SK-N-SH (cell line): Measurements from ENCODE around the gene ATL3. TPM values are rescaled to one million over a fixed set of nuclear protein-coding genes. Genes with fewer than 3 reads are reported as not detected.

ENCODE experiments used
- CTCF ChIA-PET: fragments of 300-600, 350-600 bp; formaldehyde crosslinking; extraction: SDS; loops from one replicate; lab custom pipeline; 2021; lab: Yijun Ruan, JAX
- POLR2A ChIA-PET: fragments of 350-600 bp; sonication (Branson Sonifier 250); formaldehyde crosslinking; extraction: SDS; loops from one replicate; lab custom pipeline; 2020; ENCODE audit warnings: antibody characterized with exemption, inconsistent platforms; lab: Yijun Ruan, JAX
- DNase-seq: peaks from one replicate; pipeline ENCODE4 v3.0.0; 2012
- H2AFZ ChIP-seq: fragments of 200-600 bp; sonication (generic); 2 replicates; pipeline ENCODE4 v1.8.1; 2016; ENCODE audit warnings: antibody characterized with exemption, mild to moderate bottlenecking, low read depth
- H3F3A ChIP-seq: fragments of 200-600 bp; sonication (generic); replicated peaks from 2 replicates; pipeline ENCODE3; 2016; ENCODE audit warnings: antibody characterized with exemption, mild to moderate bottlenecking; ENCODE audit not compliant: insufficient read depth
- H3K27ac ChIP-seq, 2 experiments: fragments of 200-500 bp in 1 of 2; fragments of 200-600 bp in 1 of 2; sonication (Bioruptor generic) in 1 of 2; sonication (generic), shearing (Covaris generic) in 1 of 2; 2 replicates each; pipeline versions ENCODE4 v1.5.1 to v1.6.1; 2014 to 2016; ENCODE audit warnings: low read depth in 2 of 2, inconsistent platforms in 1 of 2, low read length in 1 of 2, mild to moderate bottlenecking in 1 of 2, mixed read lengths in 1 of 2
- H3K27me3 ChIP-seq: fragments of 200-600 bp; sonication (generic), shearing (Covaris generic); 2 replicates; pipeline ENCODE4 v1.6.1; 2016; ENCODE audit warnings: mixed run types; ENCODE audit not compliant: insufficient read depth
- H3K36me3 ChIP-seq, 2 experiments: fragments of 200-500 bp in 1 of 2; fragments of 200-600 bp in 1 of 2; sonication (Bioruptor generic) in 1 of 2; sonication (generic) in 1 of 2; replicated peaks in 1 of 2; 2 replicates each; pipeline versions ENCODE3 to v1.5.1; 2014 to 2016; ENCODE audit warnings: low read length in 1 of 2, mild to moderate bottlenecking in 1 of 2; ENCODE audit not compliant: insufficient read depth in 2 of 2, control insufficient read depth in 1 of 2
- H3K4me1 ChIP-seq, 2 experiments: fragments of 200-500 bp in 1 of 2; fragments of 200-600 bp in 1 of 2; sonication (Bioruptor generic) in 1 of 2; sonication (generic), shearing (Covaris generic) in 1 of 2; 2 replicates each; pipeline versions ENCODE4 v1.5.1 to v1.6.1; 2014 to 2016; ENCODE audit warnings: low read depth in 1 of 2, low read length in 1 of 2, mixed run types in 1 of 2; ENCODE audit not compliant: insufficient read depth in 2 of 2, control insufficient read depth in 1 of 2
- H3K4me2 ChIP-seq: fragments of 200-600 bp; sonication (generic), shearing (Covaris generic); 2 replicates; pipeline ENCODE4 v1.6.1; 2017; ENCODE audit warnings: mixed run types
- H3K4me3 ChIP-seq, 2 experiments: fragments of 200-500 bp in 1 of 2; fragments of 200-600 bp in 1 of 2; sonication (Bioruptor generic) in 1 of 2; sonication (generic), shearing (Covaris generic) in 1 of 2; 2 replicates each; pipeline versions ENCODE4 v1.5.1 to v1.8.1; 2014 to 2016; ENCODE audit warnings: low read depth in 2 of 2, inconsistent platforms in 1 of 2, low read length in 1 of 2, mild to moderate bottlenecking in 1 of 2, mixed read lengths in 1 of 2, moderate library complexity in 1 of 2
- H3K79me2 ChIP-seq: fragments of 200-600 bp; sonication (generic); 2 replicates; pipeline ENCODE4 v1.8.1; 2017; ENCODE audit warnings: mild to moderate bottlenecking; ENCODE audit not compliant: insufficient read depth
- H3K9ac ChIP-seq: fragments of 200-600 bp; sonication (generic); 2 replicates; pipeline ENCODE4 v1.6.1; 2017; ENCODE audit warnings: mixed run types
- H3K9me2 ChIP-seq: fragments of 200-600 bp; sonication (generic); 2 replicates; pipeline ENCODE4 v1.6.1; 2017; ENCODE audit warnings: mixed run types
- H3K9me3 ChIP-seq: fragments of 200-600 bp; sonication (generic); 2 replicates; pipeline ENCODE4 v1.6.1; 2017; ENCODE audit warnings: mixed run types, mild to moderate bottlenecking, moderate library complexity
- H4K20me1 ChIP-seq: fragments of 200-600 bp; sonication (generic); 2 replicates; pipeline ENCODE4 v1.6.1; 2017; ENCODE audit warnings: mild to moderate bottlenecking, mixed run types; ENCODE audit not compliant: insufficient read depth
- CHD2 ChIP-seq: fragments of 150-350 bp; IDR thresholded peaks from 2 replicates; pipeline ENCODE4 v1.6.1; 2018; ENCODE audit warnings: low read length; ENCODE audit not compliant: partially characterized antibody
- ELF1 ChIP-seq: IDR thresholded peaks from 2 replicates; pipeline ENCODE4 v1.4.0; 2012
- EZH2phosphoT487 ChIP-seq: fragments of 200-600 bp; sonication (generic); IDR thresholded peaks from 2 replicates; pipeline ENCODE4 v1.6.1; 2017; ENCODE audit warnings: low read depth, mixed run types, mild to moderate bottlenecking, antibody characterized with exemption, moderate library complexity, borderline replicate concordance
- FOXJ3 ChIP-seq: sonication (generic); formaldehyde crosslinking; IDR thresholded peaks from 2 replicates; pipeline ENCODE4 v1.5.1; 2020; ENCODE audit warnings: mild to moderate bottlenecking, missing genetic modification reagents
- FOXM1 ChIP-seq: IDR thresholded peaks from 2 replicates; pipeline ENCODE4 v1.4.0; 2012; ENCODE audit warnings: low read depth, mild to moderate bottlenecking
- GABPA ChIP-seq: IDR thresholded peaks from 2 replicates; pipeline ENCODE4 v1.4.0; 2012; ENCODE audit warnings: low read depth, mild to moderate bottlenecking
- GATA2 ChIP-seq: sonication (generic); formaldehyde crosslinking; IDR thresholded peaks from 2 replicates; pipeline ENCODE4 v1.5.0; 2020; ENCODE audit warnings: mild to moderate bottlenecking, missing genetic modification reagents
- JUND ChIP-seq: IDR thresholded peaks from 2 replicates; pipeline ENCODE4 v1.4.0; 2012
- MEF2A ChIP-seq: IDR thresholded peaks from 2 replicates; pipeline ENCODE4 v1.4.0; 2012; ENCODE audit warnings: low read depth, borderline replicate concordance
- MXI1 ChIP-seq: IDR thresholded peaks from 2 replicates; pipeline ENCODE4 v1.6.1; 2012; ENCODE audit warnings: mild to moderate bottlenecking, low read depth, low read length, improper control_type of control experiment
- POLR2AphosphoS5 ChIP-seq: IDR thresholded peaks from 2 replicates; pipeline ENCODE4 v1.6.1; 2012; ENCODE audit warnings: low read depth, low read length
- RAD21 ChIP-seq: IDR thresholded peaks from 2 replicates; pipeline ENCODE4 v1.6.1; 2012; ENCODE audit warnings: mild to moderate bottlenecking, low read length
- RCOR1 ChIP-seq: fragments of 150-350 bp; IDR thresholded peaks from 2 replicates; pipeline ENCODE4 v1.6.1; 2017; ENCODE audit warnings: antibody characterized with exemption, low read length
- RFX5 ChIP-seq: IDR thresholded peaks from 2 replicates; pipeline ENCODE4 v1.6.1; 2012; ENCODE audit warnings: mild to moderate bottlenecking, improper control_type of control experiment, low read length
- RXRA ChIP-seq: IDR thresholded peaks from 2 replicates; pipeline ENCODE4 v1.4.0; 2012; ENCODE audit warnings: low read depth, mild to moderate bottlenecking, borderline replicate concordance
- SIN3A ChIP-seq: IDR thresholded peaks from 2 replicates; pipeline ENCODE4 v1.6.1; 2012; ENCODE audit warnings: low read depth, mild to moderate bottlenecking, low read length, moderate library complexity, borderline replicate concordance
- TAF1 ChIP-seq: IDR thresholded peaks from 2 replicates; pipeline ENCODE4 v1.6.1; 2012; ENCODE audit warnings: low read depth, mild to moderate bottlenecking, low read length, moderate library complexity, borderline replicate concordance
- YY1 ChIP-seq: IDR thresholded peaks from 2 replicates; pipeline ENCODE4 v1.4.0; 2012; ENCODE audit warnings: low read depth, mild to moderate bottlenecking
- WGBS: methylation state at CpG from one replicate; pipeline ENCODE4 v1.1.6; 2017; ENCODE audit warnings: low lambda C conversion rate; 5-methylcytosine and 5-hydroxymethylcytosine counted together
- polyA plus RNA-seq, 3 experiments: library from polyadenylated mRNA; depleted of rRNA; stranded (reverse); fragments of >200 nt; gene quantifications; 2 replicates each; pipeline ENCODE4 v1.2.3, GENCODE V29; 2012
- TF ChIP-seq, protein P1 (sequence below): IDR thresholded peaks from 2 replicates; pipeline ENCODE4 v1.6.1; 2012; ENCODE audit warnings: mild to moderate bottlenecking, low read depth, low read length, moderate library complexity
- TF ChIP-seq, protein P2 (sequence below): fragments of 150-350 bp; IDR thresholded peaks from 2 replicates; pipeline ENCODE4 v1.6.1; 2017; ENCODE audit warnings: antibody characterized with exemption, low read length, low read depth, borderline replicate concordance
- TF ChIP-seq, protein P3 (sequence below): IDR thresholded peaks from 2 replicates; pipeline ENCODE4 v1.4.0; 2012; ENCODE audit warnings: low read depth
- TF ChIP-seq, protein P4 (sequence below): fragments of 150-350 bp; IDR thresholded peaks from 2 replicates; pipeline ENCODE4 v1.6.1; 2016; ENCODE audit warnings: mild to moderate bottlenecking, low read depth, low read length
- TF ChIP-seq, protein P5 (sequence below): IDR thresholded peaks from 2 replicates; pipeline ENCODE4; 2012

ATL3 gene, protein sequence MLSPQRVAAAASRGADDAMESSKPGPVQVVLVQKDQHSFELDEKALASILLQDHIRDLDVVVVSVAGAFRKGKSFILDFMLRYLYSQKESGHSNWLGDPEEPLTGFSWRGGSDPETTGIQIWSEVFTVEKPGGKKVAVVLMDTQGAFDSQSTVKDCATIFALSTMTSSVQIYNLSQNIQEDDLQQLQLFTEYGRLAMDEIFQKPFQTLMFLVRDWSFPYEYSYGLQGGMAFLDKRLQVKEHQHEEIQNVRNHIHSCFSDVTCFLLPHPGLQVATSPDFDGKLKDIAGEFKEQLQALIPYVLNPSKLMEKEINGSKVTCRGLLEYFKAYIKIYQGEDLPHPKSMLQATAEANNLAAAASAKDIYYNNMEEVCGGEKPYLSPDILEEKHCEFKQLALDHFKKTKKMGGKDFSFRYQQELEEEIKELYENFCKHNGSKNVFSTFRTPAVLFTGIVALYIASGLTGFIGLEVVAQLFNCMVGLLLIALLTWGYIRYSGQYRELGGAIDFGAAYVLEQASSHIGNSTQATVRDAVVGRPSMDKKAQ
- 13.1 and 17.8 TPM in 2 replicates for polyA plus RNA-seq (2012; rRNA removed)
- polyA plus RNA-seq (2012; cell fraction: cytosol; rRNA removed): 16.4 and 17.8 TPM in 2 replicates
- 10.0 and 12.4 TPM in 2 replicates for polyA plus RNA-seq (2012; cell fraction: nucleus; rRNA removed)

DNA sequence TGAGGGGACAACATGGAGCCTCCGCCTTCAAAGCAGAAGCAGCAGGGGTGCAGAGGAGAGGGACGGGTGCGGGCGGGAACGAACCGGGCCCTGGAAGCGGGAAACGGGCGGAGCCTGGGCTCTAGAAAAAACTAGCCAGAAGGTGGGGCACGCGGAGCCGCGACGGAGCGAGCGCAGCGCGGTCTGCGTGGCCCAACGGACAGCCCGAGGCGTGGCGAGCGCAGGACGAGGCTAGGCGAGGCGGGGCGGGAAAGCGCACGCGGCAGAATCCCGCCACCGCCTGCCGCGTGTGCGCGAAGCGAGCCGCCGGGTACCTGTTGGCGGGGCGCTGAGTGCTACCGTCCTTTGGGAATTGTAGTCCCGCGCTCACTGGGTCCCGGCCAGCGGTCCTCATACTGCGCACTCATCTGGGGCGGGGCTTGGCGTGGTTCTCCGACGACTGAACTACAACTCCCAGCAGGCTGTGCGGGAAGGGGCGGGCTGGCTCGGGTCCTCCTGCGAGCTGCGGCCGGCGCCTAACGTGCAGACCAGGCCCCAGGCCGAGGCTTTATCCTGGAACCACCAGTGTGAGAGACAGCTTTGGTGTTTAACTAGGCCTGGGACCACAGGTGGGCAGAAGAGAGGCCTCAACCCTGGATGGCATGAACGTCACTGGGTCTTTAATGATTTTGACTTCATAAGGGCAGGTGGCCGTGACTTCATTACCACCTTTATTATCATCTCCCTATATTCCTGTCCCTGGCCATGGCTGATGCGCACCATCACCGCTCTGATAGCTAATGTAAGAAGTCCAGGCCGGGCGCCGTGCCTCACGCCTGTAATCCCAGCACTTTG is at the start of gene ATL3:
Gene ATL3, minus strand, starts transcription at position 55 of the 834 bp plus-strand sequence. Its CDS starts 41 bp downstream, at position 14.
- peak; percentile 97 for DNase-seq
- no peaks in the 10 kb centered on the region for H3K9me2 ChIP-seq
- WGBS: 87% methylated on average over 9 of the region's 69 CpGs
- ChIA-PET CTCF (interaction anchor here (0.6 to 4.2 kb wide), 21 partner anchors 9 to 192 kb away, joined by 3 to 31 read pairs (median 4); partner anchors contain the start of genes RTN3 and ZFTA), POLR2A (interaction anchor here (0.6 to 2.3 kb wide), 3 partner anchors 10 to 97 kb away, joined by 3 to 24 read pairs (median 3); partner anchors contain the start of genes RTN3 and ZFTA)
- peak within 1 kb of the TSS; percentile 59 to 79 for H3K4me3 ChIP-seq
- no peaks in the 10 kb centered on the region for H3K9me3 ChIP-seq
- peaks cover 47% of the 10 kb centered on the region for H3F3A ChIP-seq
- H3K79me2 ChIP-seq: peaks cover 41% of the 10 kb centered on the region
- no peaks in the 10 kb centered on the region for H3K27me3 ChIP-seq
- peaks cover 3 to 32% of the 10 kb centered on the region in 2 experiments for H3K4me1 ChIP-seq
- H3K36me3 ChIP-seq: peaks cover 0 to 7% of the 10 kb centered on the region in 2 experiments
- H3K27ac ChIP-seq: peak within 1 kb of the TSS; percentile 74 to 85
- peaks cover 17% of the 10 kb centered on the region for H4K20me1 ChIP-seq
- H3K4me2 ChIP-seq: peak within 1 kb of the TSS; percentile 90
- peak within 1 kb of the TSS; percentile 97 for H3K9ac ChIP-seq
- peak within 1 kb of the TSS; percentile 83; the same call in 1 of the 2 replicates for H2AFZ ChIP-seq
- peak; percentile 77; the same call in 1 of the 2 replicates for TF ChIP-seq FOXJ3 (CRISPR knock-in tag)
- 0 out of 2 replicates have a peak, but pooled peaks have one; percentile 24 for TF ChIP-seq GATA2 (CRISPR knock-in tag)
- no peak for TF ChIP-seq RCOR1
- peak; percentile 75 for TF ChIP-seq CHD2
- no peak for TF ChIP-seq ELF1
- TF ChIP-seq, protein P1, sequence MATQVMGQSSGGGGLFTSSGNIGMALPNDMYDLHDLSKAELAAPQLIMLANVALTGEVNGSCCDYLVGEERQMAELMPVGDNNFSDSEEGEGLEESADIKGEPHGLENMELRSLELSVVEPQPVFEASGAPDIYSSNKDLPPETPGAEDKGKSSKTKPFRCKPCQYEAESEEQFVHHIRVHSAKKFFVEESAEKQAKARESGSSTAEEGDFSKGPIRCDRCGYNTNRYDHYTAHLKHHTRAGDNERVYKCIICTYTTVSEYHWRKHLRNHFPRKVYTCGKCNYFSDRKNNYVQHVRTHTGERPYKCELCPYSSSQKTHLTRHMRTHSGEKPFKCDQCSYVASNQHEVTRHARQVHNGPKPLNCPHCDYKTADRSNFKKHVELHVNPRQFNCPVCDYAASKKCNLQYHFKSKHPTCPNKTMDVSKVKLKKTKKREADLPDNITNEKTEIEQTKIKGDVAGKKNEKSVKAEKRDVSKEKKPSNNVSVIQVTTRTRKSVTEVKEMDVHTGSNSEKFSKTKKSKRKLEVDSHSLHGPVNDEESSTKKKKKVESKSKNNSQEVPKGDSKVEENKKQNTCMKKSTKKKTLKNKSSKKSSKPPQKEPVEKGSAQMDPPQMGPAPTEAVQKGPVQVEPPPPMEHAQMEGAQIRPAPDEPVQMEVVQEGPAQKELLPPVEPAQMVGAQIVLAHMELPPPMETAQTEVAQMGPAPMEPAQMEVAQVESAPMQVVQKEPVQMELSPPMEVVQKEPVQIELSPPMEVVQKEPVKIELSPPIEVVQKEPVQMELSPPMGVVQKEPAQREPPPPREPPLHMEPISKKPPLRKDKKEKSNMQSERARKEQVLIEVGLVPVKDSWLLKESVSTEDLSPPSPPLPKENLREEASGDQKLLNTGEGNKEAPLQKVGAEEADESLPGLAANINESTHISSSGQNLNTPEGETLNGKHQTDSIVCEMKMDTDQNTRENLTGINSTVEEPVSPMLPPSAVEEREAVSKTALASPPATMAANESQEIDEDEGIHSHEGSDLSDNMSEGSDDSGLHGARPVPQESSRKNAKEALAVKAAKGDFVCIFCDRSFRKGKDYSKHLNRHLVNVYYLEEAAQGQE: no peak
- TF ChIP-seq, protein P2, sequence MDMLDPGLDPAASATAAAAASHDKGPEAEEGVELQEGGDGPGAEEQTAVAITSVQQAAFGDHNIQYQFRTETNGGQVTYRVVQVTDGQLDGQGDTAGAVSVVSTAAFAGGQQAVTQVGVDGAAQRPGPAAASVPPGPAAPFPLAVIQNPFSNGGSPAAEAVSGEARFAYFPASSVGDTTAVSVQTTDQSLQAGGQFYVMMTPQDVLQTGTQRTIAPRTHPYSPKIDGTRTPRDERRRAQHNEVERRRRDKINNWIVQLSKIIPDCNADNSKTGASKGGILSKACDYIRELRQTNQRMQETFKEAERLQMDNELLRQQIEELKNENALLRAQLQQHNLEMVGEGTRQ: no peak
- peak; percentile 7; the same call in 1 of the 2 replicates for TF ChIP-seq YY1
- peak; percentile 41; the same call in 1 of the 2 replicates for TF ChIP-seq POLR2AphosphoS5
- no peak for TF ChIP-seq RXRA
- TF ChIP-seq, protein P3, sequence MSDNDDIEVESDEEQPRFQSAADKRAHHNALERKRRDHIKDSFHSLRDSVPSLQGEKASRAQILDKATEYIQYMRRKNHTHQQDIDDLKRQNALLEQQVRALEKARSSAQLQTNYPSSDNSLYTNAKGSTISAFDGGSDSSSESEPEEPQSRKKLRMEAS: peak; percentile 100
- TF ChIP-seq JUND: no peak
- TF ChIP-seq FOXM1: no peak
- TF ChIP-seq, protein P4, sequence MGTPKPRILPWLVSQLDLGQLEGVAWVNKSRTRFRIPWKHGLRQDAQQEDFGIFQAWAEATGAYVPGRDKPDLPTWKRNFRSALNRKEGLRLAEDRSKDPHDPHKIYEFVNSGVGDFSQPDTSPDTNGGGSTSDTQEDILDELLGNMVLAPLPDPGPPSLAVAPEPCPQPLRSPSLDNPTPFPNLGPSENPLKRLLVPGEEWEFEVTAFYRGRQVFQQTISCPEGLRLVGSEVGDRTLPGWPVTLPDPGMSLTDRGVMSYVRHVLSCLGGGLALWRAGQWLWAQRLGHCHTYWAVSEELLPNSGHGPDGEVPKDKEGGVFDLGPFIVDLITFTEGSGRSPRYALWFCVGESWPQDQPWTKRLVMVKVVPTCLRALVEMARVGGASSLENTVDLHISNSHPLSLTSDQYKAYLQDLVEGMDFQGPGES: no peak
- TF ChIP-seq, protein P5, sequence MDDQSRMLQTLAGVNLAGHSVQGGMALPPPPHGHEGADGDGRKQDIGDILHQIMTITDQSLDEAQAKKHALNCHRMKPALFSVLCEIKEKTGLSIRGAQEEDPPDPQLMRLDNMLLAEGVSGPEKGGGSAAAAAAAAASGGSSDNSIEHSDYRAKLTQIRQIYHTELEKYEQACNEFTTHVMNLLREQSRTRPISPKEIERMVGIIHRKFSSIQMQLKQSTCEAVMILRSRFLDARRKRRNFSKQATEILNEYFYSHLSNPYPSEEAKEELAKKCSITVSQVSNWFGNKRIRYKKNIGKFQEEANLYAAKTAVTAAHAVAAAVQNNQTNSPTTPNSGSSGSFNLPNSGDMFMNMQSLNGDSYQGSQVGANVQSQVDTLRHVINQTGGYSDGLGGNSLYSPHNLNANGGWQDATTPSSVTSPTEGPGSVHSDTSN: no peak
- TF ChIP-seq SIN3A: peak; percentile 74; the same call in 1 of the 2 replicates
- TF ChIP-seq EZH2phosphoT487: no peak
- TF ChIP-seq MEF2A: no peak
- no peak for TF ChIP-seq RFX5
- TF ChIP-seq MXI1: peak; percentile 75
- TF ChIP-seq GABPA: no peak
- 0 out of 2 replicates have a peak, but pooled peaks have one; percentile 36 for TF ChIP-seq TAF1
- TF ChIP-seq RAD21: no peak
